ENCODE measurements around the gene NUDT3. TPM values are rescaled to one million over a fixed set of nuclear protein-coding genes. Genes with fewer than 3 reads are reported as not detected.

NUDT3 gene
- total and polyA plus RNA-seq, 9 of the 15 experiments (the other 6 are each of a cell fraction or from before 2014, with no cell fraction given) = 5.4 to 81.2 (median 56.4) TPM

GRCh38 chr6:34315780-34316179 lies 76.7 kb downstream of the NUDT3 start (continued):
- TF ChIP-seq FOXA3 (CRISPR knock-in tag; conservative IDR thresholded peaks at IDR 0.05 in 1 of 2, IDR thresholded peaks at IDR 0.05 in 1 of 2) (no peak), NKRF (IDR thresholded peaks at IDR 0.05; ENCODE audit: borderline replicate concordance) (no peak), ZNF79 (CRISPR knock-in tag; IDR thresholded peaks at IDR 0.05; ENCODE audit: low read depth) (peak; percentile 74), CBFB (CRISPR knock-in tag; IDR thresholded peaks at IDR 0.05) (no peak), ZBTB34 (CRISPR knock-in tag; IDR thresholded peaks at IDR 0.05) (no peak), ZSCAN32 (CRISPR knock-in tag; IDR thresholded peaks at IDR 0.05) (peak; percentile 73; the same call in 1 of the 2 replicates), FOXA1 (IDR thresholded peaks at IDR 0.05; ENCODE audit: borderline replicate concordance) (no peak), JUND (IDR thresholded peaks at IDR 0.05; ENCODE audit: borderline replicate concordance, low read depth, low read length) (peak; percentile 67), JUND (tag; IDR thresholded peaks at IDR 0.05; ENCODE audit: borderline replicate concordance, low read depth, low read length) (no peak; the same call in 2 of the 3 replicates), TGIF2 (CRISPR knock-in tag; IDR thresholded peaks at IDR 0.05) (no peak), ZNF584 (CRISPR knock-in tag; IDR thresholded peaks at IDR 0.05; ENCODE audit: low read depth) (no peak), CEBPG (CRISPR knock-in tag; IDR thresholded peaks at IDR 0.05) (no peak), CEBPG (tag; conservative IDR thresholded peaks at IDR 0.05 in 1 of 2, IDR thresholded peaks at IDR 0.05 in 1 of 2) (no peak), ETV6 (IDR thresholded peaks at IDR 0.05; ENCODE audit: borderline replicate concordance in 1 of 2, low read depth in 2 of 2, low read length in 1 of 2) (no peak), ETV6 (CRISPR knock-in tag; IDR thresholded peaks at IDR 0.05; ENCODE audit: borderline replicate concordance) (no peak), ZNF696 (CRISPR knock-in tag; conservative IDR thresholded peaks at IDR 0.05) (no peak), GABPB1 (CRISPR knock-in tag; IDR thresholded peaks at IDR 0.05) (no peak), NONO (IDR thresholded peaks at IDR 0.05; ENCODE audit: low read depth in 2 of 2, low read length in 1 of 2) (no peak), NR2C2 (CRISPR knock-in tag; IDR thresholded peaks at IDR 0.05) (no peak), NR2C2 (tag; IDR thresholded peaks at IDR 0.05) (peak; percentile 76), KAT7 (CRISPR knock-in tag; IDR thresholded peaks at IDR 0.05; ENCODE audit: borderline replicate concordance) (no peak)
- TF ChIP-seq, protein P1, sequence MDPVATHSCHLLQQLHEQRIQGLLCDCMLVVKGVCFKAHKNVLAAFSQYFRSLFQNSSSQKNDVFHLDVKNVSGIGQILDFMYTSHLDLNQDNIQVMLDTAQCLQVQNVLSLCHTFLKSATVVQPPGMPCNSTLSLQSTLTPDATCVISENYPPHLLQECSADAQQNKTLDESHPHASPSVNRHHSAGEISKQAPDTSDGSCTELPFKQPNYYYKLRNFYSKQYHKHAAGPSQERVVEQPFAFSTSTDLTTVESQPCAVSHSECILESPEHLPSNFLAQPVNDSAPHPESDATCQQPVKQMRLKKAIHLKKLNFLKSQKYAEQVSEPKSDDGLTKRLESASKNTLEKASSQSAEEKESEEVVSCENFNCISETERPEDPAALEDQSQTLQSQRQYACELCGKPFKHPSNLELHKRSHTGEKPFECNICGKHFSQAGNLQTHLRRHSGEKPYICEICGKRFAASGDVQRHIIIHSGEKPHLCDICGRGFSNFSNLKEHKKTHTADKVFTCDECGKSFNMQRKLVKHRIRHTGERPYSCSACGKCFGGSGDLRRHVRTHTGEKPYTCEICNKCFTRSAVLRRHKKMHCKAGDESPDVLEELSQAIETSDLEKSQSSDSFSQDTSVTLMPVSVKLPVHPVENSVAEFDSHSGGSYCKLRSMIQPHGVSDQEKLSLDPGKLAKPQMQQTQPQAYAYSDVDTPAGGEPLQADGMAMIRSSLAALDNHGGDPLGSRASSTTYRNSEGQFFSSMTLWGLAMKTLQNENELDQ (CRISPR knock-in tag; IDR thresholded peaks at IDR 0.05; ENCODE audit: borderline replicate concordance) = no peak
- TF ChIP-seq, protein P2, sequence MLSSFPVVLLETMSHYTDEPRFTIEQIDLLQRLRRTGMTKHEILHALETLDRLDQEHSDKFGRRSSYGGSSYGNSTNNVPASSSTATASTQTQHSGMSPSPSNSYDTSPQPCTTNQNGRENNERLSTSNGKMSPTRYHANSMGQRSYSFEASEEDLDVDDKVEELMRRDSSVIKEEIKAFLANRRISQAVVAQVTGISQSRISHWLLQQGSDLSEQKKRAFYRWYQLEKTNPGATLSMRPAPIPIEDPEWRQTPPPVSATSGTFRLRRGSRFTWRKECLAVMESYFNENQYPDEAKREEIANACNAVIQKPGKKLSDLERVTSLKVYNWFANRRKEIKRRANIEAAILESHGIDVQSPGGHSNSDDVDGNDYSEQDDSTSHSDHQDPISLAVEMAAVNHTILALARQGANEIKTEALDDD (IDR thresholded peaks at IDR 0.05) = peak; percentile 88
